Measurements from ENCODE around the gene CADPS2. TPM values are rescaled to one million over a fixed set of nuclear protein-coding genes. Genes with fewer than 3 reads are reported as not detected.

CADPS2 gene
- total RNA-seq, 4 donors from 2014 or later: 27.3 to 154 (median 114) TPM

- TF ChIP-seq, protein P1, sequence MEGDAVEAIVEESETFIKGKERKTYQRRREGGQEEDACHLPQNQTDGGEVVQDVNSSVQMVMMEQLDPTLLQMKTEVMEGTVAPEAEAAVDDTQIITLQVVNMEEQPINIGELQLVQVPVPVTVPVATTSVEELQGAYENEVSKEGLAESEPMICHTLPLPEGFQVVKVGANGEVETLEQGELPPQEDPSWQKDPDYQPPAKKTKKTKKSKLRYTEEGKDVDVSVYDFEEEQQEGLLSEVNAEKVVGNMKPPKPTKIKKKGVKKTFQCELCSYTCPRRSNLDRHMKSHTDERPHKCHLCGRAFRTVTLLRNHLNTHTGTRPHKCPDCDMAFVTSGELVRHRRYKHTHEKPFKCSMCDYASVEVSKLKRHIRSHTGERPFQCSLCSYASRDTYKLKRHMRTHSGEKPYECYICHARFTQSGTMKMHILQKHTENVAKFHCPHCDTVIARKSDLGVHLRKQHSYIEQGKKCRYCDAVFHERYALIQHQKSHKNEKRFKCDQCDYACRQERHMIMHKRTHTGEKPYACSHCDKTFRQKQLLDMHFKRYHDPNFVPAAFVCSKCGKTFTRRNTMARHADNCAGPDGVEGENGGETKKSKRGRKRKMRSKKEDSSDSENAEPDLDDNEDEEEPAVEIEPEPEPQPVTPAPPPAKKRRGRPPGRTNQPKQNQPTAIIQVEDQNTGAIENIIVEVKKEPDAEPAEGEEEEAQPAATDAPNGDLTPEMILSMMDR (IDR thresholded peaks at IDR 0.05): no peak
- TF ChIP-seq EP300 (IDR thresholded peaks at IDR 0.05): no peak
- TF ChIP-seq POLR2A (IDR thresholded peaks at IDR 0.05; ENCODE audit: low read depth): no peak
- TF ChIP-seq POLR2AphosphoS5 (IDR thresholded peaks at IDR 0.05): no peak
- Histone ChIP-seq H3K9me3 (no peaks in the 10 kb centered on the region), H3K27ac (replicated peaks in 1 of 4) (no peak overlapping the region), H3K36me3 (no peaks in the 10 kb centered on the region), H3K4me1 (peaks cover 0 to 11% (median 0%) of the 10 kb centered on the region in 4 donors), H3K4me3 (no peak overlapping the region), H3K27me3 (no peaks in the 10 kb centered on the region)
- DNase-seq (ENCODE audit: extremely low spot score): no peak
- intact Hi-C loops (cut with DNase I): no loop called here
- WGBS: 99% methylated on average over 9 of the region's 10 CpGs
Observed at GRCh38 chr7:122833888-122834570, 52.2 kb downstream of the CADPS2 start.

GRCh38 chr7:122831436-122831835, 54.8 kb downstream of the CADPS2 start:
- H3K27ac ChIP-seq (replicated peaks in 1 of 4): no peak overlapping the region
- intact Hi-C loops (cut with DNase I): no loop called here
- no peak for DNase-seq (ENCODE audit: extremely low spot score)
- TF ChIP-seq POLR2A (IDR thresholded peaks at IDR 0.05; ENCODE audit: low read depth): no peak
- TF ChIP-seq, protein P1 (IDR thresholded peaks at IDR 0.05): no peak
- TF ChIP-seq EP300 (IDR thresholded peaks at IDR 0.05): no peak
- no peak for TF ChIP-seq POLR2AphosphoS5 (IDR thresholded peaks at IDR 0.05)
- no peaks in the 10 kb centered on the region for H3K9me3 ChIP-seq
- no peak overlapping the region for H3K4me3 ChIP-seq
- H3K4me1 ChIP-seq: peaks cover 0 to 11% (median 0%) of the 10 kb centered on the region in 4 donors
- no peaks in the 10 kb centered on the region for H3K27me3 ChIP-seq
- H3K36me3 ChIP-seq: no peaks in the 10 kb centered on the region
- 73% methylated on average over 1 of the region's 1 CpG for WGBS

DNA sequence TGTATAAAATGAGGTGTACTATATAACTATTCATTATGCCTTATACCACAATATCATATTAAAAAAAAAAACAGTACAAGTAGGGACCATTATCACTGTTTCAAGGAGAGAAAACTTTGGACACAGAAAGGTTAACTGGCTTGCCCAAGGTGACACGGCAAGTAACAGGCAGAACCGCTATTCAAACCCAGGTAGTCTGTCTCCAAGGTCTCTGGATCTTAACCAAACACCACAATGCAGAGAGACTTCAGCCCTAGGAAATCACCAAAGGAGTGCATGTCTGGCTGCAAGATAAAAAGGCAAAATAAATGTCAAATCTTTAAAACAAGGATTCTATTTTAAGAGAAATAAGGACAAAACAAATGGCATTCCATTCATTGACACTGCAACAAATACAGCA, 56.3 kb downstream of the CADPS2 start:
- DNase-seq (ENCODE audit: extremely low spot score): no peak
- no peaks in the 10 kb centered on the region for H3K27me3 ChIP-seq
- intact Hi-C loops (cut with DNase I): no loop called here
- peaks cover 0 to 11% (median 0%) of the 10 kb centered on the region in 4 donors for H3K4me1 ChIP-seq
- no peaks in the 10 kb centered on the region for H3K36me3 ChIP-seq
- no peaks in the 10 kb centered on the region for H3K9me3 ChIP-seq
- no peak for TF ChIP-seq POLR2A (IDR thresholded peaks at IDR 0.05; ENCODE audit: low read depth)
- no peak for TF ChIP-seq POLR2AphosphoS5 (IDR thresholded peaks at IDR 0.05)
- no peak for TF ChIP-seq EP300 (IDR thresholded peaks at IDR 0.05)
- TF ChIP-seq, protein P1 (IDR thresholded peaks at IDR 0.05): no peak
- WGBS: 57% methylated on average over 2 of the region's 2 CpGs
- H3K27ac ChIP-seq (replicated peaks in 1 of 4): no peak overlapping the region
- no peak overlapping the region for H3K4me3 ChIP-seq

GRCh38 chr7:122827763-122828162, 58.5 kb downstream of the CADPS2 start:
- Histone ChIP-seq H3K4me3 (no peak overlapping the region), H3K27ac (replicated peaks in 1 of 4) (no peak overlapping the region), H3K27me3 (no peaks in the 10 kb centered on the region), H3K9me3 (no peaks in the 10 kb centered on the region), H3K4me1 (peaks cover 0 to 9% (median 0%) of the 10 kb centered on the region in 4 donors), H3K36me3 (no peaks in the 10 kb centered on the region)
- TF ChIP-seq POLR2AphosphoS5 (IDR thresholded peaks at IDR 0.05): no peak
- TF ChIP-seq POLR2A (IDR thresholded peaks at IDR 0.05; ENCODE audit: low read depth): no peak
- TF ChIP-seq, protein P1 (IDR thresholded peaks at IDR 0.05): no peak
- no peak for TF ChIP-seq EP300 (IDR thresholded peaks at IDR 0.05)
- intact Hi-C loops (cut with DNase I): no loop called here
- no peak for DNase-seq (ENCODE audit: extremely low spot score)

DNA sequence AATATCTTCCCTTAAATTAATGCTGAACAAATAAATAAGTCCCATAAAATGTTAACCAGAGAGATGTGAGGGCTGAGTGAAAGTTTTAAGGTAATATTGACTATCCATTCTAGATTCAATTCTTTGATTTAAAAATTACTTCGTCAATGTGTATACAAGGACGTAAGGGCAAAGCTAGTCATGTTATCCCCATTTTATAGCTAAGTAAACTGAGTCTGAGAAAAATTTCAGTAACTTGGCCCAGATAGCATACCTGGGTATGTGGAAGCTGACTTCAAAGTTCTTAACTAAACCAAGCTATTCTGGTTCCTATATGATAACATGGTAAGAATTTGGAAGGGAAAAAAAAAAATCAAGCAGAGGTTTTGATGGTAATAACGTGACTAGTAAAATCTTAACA, 72.4 kb downstream of the CADPS2 start:
- Histone ChIP-seq H3K27me3 (no peaks in the 10 kb centered on the region), H3K4me3 (no peak overlapping the region), H3K27ac (replicated peaks in 1 of 4) (no peak overlapping the region), H3K36me3 (no peaks in the 10 kb centered on the region), H3K4me1 (peaks cover 0 to 4% (median 0%) of the 10 kb centered on the region in 4 donors), H3K9me3 (no peaks in the 10 kb centered on the region)
- intact Hi-C loops (cut with DNase I): no loop called here
- no peak for TF ChIP-seq EP300 (IDR thresholded peaks at IDR 0.05)
- TF ChIP-seq POLR2A (IDR thresholded peaks at IDR 0.05; ENCODE audit: low read depth): no peak
- TF ChIP-seq, protein P1 (IDR thresholded peaks at IDR 0.05): no peak
- no peak for TF ChIP-seq POLR2AphosphoS5 (IDR thresholded peaks at IDR 0.05)
- 88% methylated on average over 3 of the region's 3 CpGs for WGBS
- no peak for DNase-seq (ENCODE audit: extremely low spot score)
